WI38 (cell line): ENCODE data around the gene IQSEC1.

Experiments used
- H3K4me3 ChIP-seq: 2 replicates; pipeline ENCODE4 v1.5.1; 2011; ENCODE audit warnings: low read depth, mild to moderate bottlenecking, control low read depth, low read length
- TF ChIP-seq, protein P1 (sequence below): IDR thresholded peaks from 2 replicates; pipeline ENCODE4 v1.5.1; 2012; ENCODE audit warnings: low read depth, mild to moderate bottlenecking, control low read depth, low read length

Gene IQSEC1

DNA sequence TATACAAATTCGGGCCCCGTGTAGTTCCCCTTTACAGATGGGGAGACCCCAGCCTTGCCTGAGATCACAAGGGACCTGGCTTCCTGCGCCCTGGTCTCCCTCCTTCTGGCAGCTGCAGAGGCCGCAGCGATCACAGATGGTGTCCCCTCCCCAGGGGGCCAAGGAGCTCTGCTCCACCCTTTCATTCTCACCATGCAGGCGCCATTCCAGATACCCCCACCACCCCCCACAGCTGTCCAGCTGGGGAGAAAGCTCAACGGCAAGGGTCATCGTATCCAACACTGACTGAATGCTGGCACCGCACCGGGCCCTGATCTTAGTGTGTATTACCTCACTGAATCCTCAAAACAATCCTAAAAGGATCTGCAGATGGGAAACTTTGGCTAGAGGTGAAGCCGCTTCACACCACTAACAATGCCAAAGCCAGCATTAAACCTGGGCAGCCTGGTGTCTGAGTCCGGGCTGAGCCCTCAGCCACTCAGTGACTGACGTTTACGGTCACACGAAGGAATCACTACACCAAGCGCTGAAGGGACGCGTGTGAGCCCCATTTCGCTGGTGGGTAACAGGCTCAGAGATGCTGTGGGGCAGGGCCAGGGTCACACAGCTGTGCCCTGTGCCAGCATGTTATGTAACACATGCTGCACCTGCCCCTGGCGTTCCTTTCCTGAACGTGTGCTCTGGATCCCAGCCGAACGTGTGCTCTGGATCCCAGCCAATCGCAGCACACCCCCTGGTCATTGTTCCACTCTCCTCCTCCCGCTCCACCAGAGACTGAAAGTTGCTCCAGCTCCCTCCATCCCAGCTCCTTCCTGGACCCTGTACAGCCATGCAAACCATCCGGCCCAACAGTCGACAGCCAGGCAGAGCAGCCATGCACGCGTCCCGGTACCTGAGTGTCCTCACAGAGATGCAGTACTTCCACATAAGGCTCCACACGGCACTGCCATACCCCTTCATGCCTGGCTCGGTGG, 51.8 kb downstream of the IQSEC1 start:
- TF ChIP-seq, protein P1, sequence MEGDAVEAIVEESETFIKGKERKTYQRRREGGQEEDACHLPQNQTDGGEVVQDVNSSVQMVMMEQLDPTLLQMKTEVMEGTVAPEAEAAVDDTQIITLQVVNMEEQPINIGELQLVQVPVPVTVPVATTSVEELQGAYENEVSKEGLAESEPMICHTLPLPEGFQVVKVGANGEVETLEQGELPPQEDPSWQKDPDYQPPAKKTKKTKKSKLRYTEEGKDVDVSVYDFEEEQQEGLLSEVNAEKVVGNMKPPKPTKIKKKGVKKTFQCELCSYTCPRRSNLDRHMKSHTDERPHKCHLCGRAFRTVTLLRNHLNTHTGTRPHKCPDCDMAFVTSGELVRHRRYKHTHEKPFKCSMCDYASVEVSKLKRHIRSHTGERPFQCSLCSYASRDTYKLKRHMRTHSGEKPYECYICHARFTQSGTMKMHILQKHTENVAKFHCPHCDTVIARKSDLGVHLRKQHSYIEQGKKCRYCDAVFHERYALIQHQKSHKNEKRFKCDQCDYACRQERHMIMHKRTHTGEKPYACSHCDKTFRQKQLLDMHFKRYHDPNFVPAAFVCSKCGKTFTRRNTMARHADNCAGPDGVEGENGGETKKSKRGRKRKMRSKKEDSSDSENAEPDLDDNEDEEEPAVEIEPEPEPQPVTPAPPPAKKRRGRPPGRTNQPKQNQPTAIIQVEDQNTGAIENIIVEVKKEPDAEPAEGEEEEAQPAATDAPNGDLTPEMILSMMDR: no peak
- no peak overlapping the region for H3K4me3 ChIP-seq

DNA sequence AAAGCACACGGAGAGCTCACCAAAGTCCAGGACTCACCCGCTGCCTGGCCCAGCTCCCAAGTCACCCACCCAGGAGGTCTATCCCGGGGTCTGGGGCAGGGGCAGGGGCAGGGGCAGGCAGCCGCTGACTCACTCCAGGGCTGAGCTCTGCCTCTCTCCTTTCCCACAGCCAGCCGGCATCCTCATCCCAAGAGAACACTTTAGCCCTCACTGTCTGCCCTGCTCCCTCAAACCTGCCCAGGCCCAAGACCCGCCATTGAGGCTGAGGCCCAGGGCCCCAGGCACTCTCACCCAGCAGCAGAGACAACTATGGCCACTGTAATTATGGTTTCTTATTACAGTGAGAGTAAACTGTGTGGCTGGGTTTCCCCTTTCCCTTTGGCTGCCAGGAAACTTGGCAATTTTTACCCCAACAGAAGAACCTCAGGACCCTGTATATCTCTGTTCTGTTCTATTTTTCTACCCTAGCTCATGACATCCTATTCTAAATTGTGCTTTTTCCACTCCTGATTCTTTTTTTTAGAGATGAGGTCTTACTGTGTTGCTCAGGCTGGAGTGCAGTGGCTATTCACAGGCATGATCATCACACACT, 53.0 kb downstream of the IQSEC1 start:
- TF ChIP-seq, protein P1: no peak
- no peak overlapping the region for H3K4me3 ChIP-seq

DNA sequence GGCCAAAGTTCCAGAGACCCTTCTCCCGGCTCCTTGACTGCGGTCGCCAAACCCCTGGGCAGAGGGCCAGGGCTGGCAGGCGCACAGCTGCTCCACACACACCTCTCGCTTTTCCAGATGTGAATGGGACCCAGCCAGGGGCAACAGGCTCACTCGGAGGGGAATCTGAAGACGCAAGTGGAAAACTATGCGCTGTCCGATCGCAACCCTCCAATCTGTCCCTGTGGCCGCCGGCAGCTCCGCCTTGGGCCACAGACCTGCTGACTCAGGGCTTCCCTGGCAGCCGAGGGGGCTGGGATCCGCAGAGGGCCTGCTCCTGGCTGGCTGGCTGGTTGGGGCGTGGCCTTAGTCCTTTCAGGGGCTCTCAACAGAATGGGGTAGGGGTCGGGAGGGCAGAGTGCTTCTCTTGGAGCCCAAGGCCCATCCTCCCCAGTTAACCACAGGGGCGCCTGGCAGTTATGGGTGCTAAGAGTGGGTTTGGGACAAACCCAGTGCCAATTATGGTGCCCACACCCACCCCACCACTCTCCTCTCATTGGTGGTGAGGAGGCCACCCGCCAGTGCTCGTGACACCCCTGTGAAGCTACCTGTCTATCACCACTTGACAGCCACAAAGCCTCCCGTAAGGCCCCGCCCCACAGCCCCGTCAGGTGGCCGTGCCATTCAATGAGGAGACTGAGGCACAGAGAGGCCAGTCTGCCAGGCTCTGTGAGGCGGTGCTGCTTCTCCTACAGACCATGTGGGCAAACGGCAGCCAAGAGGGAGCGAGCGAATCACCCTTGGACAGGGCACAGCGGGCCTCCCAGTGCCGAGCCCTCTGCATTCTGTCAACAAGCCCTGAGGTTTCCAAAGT, 53.8 kb downstream of the IQSEC1 start:
- no peak overlapping the region for H3K4me3 ChIP-seq
- TF ChIP-seq, protein P1: no peak

DNA sequence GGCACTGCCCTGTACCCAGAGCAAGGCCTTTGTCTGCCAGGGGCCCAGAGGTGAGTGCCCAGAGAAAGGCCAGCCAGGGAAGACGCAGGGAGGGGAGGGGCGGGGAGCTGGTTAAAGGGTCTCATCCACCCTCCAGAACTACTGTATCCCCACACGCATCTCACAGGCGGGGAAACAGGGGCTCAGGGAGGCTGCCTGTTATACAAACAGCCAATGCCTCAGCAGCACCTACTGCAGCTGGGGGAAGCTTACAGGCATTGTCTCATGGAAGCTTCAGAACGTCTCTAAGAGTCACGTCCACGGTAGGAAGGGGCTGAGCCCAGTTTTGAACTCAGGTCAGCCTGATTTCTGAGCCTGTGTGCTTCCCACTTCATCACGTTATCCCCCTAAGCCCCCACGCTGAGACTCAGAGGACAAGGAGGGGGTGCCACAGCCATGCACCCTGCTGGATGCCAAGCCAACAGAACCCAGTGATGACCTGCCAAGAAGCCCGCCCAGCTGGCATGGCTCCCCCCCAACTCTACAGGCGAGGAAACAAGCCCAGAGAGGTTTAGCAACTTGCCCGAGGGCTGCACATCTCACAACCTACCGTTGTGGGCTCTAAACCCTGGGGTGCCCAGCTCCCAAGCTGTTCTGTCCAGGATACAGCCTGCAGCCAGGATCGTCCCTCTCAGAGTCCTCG, 54.5 kb downstream of the IQSEC1 start:
- no peak overlapping the region for H3K4me3 ChIP-seq
- TF ChIP-seq, protein P1: no peak

DNA sequence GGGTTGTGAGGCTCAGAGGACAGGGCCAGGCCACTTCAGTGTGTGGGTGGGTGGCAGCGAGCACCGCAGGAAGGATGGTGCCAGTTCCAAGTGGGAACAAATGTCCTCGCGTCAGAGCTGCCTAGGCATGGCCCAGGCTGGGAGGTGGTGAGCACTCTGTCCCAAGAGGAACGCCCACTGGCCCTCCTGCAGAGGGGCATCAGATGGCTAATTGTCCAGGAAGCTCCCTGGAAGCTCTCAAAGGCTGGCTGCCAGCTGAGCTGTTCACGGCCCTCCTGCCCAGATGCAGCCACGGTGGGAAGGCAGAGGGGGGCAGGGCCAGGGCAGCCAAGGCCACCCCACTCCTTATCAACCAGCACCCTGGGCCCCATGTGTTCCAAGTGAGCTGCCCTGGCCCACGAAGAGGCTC, 55.2 kb downstream of the IQSEC1 start:
- TF ChIP-seq, protein P1: no peak
- H3K4me3 ChIP-seq: no peak overlapping the region

DNA sequence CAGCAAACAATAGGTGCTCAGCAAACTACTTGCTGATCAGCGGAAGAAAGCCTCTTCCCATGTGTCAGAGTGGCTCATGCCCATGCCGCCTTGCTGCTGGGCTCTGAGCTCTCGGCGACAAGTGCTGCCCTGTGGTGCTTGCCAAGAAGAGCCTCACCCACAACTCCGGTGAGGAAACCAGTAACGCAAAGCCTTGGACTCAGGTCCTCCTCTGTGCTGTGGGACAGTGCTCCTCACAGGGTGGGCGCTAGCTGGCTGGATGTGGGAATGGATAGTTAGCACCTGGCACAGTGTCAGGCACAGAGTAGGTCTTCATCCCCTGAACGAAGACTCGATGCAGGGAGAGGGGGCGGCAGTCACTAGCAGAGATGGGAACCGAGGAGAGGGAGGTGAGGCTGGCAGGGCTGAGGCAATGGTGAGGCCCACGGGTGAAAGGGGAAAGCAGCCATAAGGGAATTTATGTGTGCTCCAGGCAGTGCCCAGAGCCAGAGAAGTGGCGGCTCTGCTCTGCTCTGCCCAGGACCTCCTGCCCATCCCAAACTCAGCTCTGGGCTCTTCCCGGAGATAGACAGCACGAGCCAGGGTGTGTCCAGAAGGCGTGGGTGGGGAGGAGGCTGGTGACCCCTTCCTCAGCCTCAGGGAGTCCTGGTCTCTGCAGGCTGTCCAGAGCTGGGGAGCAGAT, 55.7 kb downstream of the IQSEC1 start:
- no peak overlapping the region for H3K4me3 ChIP-seq
- TF ChIP-seq, protein P1: no peak
